Putamen (tissue), 1 donor: ENCODE results near the gene MRPL51.

ENCODE experiments used
- DNase-seq: peaks from one replicate; pipeline ENCODE4 v3.0.0-alpha.2; 2016; ENCODE audit warnings: low spot score

Gene MRPL51

GRCh38 chr12:6492838-6493496, at the start of gene MRPL51:
TSS of gene MRPL51 (minus strand) at chr12:6493262. CDS start at chr12:6493136, 126 bp downstream.
- DNase-seq = peak; percentile 96

GRCh38 chr12:6542209-6543009, 49.3 kb upstream of the MRPL51 start:
- DNase-seq = no peak

GRCh38 chr12:6541371-6542165, 48.5 kb upstream of the MRPL51 start:
- DNase-seq = no peak

- DNase-seq = no peak
Observed at GRCh38 chr12:6540181-6540877, 47.3 kb upstream of the MRPL51 start.

DNA sequence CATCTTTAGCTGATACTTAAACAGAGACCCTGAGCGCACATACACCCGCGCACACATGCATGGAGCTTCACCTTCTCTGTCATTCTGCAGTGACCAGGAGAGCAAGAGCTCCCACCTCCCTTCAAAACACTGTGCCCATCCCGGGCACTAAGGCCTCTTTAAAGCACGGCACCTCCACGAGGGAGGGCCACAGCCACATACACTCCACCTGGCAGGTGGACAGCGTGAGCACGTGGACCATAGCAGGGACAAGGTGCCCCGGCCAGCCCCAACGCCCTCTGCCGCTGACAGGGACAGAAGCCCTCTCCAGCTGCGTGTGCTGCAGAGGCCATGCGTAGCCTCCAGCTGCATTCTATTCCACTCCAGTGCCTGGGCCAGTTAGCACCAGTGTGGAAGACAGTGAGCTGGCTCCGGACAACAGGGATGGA, 46.7 kb upstream of the MRPL51 start:
- no peak for DNase-seq

- DNase-seq = no peak
Observed at GRCh38 chr12:6539314-6539682, 46.2 kb upstream of the MRPL51 start.

GRCh38 chr12:6538420-6539313, 45.6 kb upstream of the MRPL51 start:
- no peak for DNase-seq

DNA sequence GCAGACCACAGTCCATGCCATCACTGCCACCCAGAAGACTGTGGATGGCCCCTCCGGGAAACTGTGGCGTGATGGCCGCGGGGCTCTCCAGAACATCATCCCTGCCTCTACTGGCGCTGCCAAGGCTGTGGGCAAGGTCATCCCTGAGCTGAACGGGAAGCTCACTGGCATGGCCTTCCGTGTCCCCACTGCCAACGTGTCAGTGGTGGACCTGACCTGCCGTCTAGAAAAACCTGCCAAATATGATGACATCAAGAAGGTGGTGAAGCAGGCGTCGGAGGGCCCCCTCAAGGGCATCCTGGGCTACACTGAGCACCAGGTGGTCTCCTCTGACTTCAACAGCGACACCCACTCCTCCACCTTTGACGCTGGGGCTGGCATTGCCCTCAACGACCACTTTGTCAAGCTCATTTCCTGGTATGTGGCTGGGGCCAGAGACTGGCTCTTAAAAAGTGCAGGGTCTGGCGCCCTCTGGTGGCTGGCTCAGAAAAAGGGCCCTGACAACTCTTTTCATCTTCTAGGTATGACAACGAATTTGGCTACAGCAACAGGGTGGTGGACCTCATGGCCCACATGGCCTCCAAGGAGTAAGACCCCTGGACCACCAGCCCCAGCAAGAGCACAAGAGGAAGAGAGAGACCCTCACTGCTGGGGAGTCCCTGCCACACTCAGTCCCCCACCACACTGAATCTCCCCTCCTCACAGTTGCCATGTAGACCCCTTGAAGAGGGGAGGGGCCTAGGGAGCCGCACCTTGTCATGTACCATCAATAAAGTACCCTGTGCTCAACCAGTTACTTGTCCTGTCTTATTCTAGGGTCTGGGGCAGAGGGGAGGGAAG, 44.7 kb upstream of the MRPL51 start:
- peak; percentile 76 for DNase-seq

DNA sequence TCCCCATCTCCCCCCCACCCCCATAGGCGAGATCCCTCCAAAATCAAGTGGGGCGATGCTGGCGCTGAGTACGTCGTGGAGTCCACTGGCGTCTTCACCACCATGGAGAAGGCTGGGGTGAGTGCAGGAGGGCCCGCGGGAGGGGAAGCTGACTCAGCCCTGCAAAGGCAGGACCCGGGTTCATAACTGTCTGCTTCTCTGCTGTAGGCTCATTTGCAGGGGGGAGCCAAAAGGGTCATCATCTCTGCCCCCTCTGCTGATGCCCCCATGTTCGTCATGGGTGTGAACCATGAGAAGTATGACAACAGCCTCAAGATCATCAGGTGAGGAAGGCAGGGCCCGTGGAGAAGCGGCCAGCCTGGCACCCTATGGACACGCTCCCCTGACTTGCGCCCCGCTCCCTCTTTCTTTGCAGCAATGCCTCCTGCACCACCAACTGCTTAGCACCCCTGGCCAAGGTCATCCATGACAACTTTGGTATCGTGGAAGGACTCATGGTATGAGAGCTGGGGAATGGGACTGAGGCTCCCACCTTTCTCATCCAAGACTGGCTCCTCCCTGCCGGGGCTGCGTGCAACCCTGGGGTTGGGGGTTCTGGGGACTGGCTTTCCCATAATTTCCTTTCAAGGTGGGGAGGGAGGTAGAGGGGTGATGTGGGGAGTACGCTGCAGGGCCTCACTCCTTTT, 44.0 kb upstream of the MRPL51 start:
- no peak for DNase-seq

- no peak for DNase-seq
Observed at GRCh38 chr12:6535960-6536847, 43.1 kb upstream of the MRPL51 start.

GRCh38 chr12:6535697-6535946, 42.6 kb upstream of the MRPL51 start:
- DNase-seq = no peak

GRCh38 chr12:6534945-6535696, 42.1 kb upstream of the MRPL51 start:
- DNase-seq = no peak

DNA sequence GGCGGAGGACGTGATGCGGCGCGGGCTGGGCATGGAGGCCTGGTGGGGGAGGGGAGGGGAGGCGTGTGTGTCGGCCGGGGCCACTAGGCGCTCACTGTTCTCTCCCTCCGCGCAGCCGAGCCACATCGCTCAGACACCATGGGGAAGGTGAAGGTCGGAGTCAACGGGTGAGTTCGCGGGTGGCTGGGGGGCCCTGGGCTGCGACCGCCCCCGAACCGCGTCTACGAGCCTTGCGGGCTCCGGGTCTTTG, 41.6 kb upstream of the MRPL51 start:
- DNase-seq = no peak

DNA sequence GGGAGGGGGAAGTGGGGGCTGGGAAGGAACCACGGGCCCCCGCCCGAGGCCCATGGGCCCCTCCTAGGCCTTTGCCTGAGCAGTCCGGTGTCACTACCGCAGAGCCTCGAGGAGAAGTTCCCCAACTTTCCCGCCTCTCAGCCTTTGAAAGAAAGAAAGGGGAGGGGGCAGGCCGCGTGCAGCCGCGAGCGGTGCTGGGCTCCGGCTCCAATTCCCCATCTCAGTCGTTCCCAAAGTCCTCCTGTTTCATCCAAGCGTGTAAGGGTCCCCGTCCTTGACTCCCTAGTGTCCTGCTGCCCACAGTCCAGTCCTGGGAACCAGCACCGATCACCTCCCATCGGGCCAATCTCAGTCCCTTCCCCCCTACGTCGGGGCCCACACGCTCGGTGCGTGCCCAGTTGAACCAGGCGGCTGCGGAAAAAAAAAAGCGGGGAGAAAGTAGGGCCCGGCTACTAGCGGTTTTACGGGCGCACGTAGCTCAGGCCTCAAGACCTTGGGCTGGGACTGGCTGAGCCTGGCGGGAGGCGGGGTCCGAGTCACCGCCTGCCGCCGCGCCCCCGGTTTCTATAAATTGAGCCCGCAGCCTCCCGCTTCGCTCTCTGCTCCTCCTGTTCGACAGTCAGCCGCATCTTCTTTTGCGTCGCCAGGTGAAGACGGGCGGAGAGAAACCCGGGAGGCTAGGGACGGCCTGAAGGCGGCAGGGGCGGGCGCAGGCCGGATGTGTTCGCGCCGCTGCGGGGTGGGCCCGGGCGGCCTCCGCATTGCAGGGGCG, 41.0 kb upstream of the MRPL51 start, which contains the start of gene GAPDH:
Gene GAPDH (plus strand): TSS at position 595 of the 772 bp plus-strand sequence. CDS start 316 bp downstream, outside the sequence.
- DNase-seq = peak; percentile 98

GRCh38 chr12:6533653-6533922, 40.5 kb upstream of the MRPL51 start:
- no peak for DNase-seq

GRCh38 chr12:6532927-6533652, 40.0 kb upstream of the MRPL51 start:
- peak; percentile 86 for DNase-seq
